NCI-H2107 treated with DMSO at 0.1 percent for 48 hours (cell line): ENCODE measurements around the gene DNM3.
"Not testable (repeated sequence)": the region's sequence is repeated elsewhere in the genome, so short reads cannot be mapped to it uniquely, and the experiment has no call there.

Experiments
- DNase-seq: peaks from one replicate; lab custom pipeline; 2025; ENCODE audit not compliant: unreplicated experiment; lab: John Stamatoyannopoulos, UW

DNM3 gene

GRCh38 chr1:172404121-172404520 is 562.8 kb downstream of the DNM3 start:
- DNase-seq, result no peak

GRCh38 chr1:172405912-172406311 is 564.6 kb downstream of the DNM3 start:
- no peak for DNase-seq

GRCh38 chr1:172406968-172407367 is 565.7 kb downstream of the DNM3 start:
- DNase-seq, result no peak

GRCh38 chr1:172408958-172409357 is 567.7 kb downstream of the DNM3 start:
- DNase-seq, result no peak

- no peak for DNase-seq
Measured at GRCh38 chr1:172410027-172410426, 568.7 kb downstream of the DNM3 start.

GRCh38 chr1:172411791-172412338 is 570.6 kb downstream of the DNM3 start:
- DNase-seq, result no peak

GRCh38 chr1:172414331-172414730 is 573.0 kb downstream of the DNM3 start:
- no peak for DNase-seq

GRCh38 chr1:172416496-172417035 is 575.3 kb downstream of the DNM3 start:
- DNase-seq, result no peak

GRCh38 chr1:172417557-172417956 is 576.3 kb downstream of the DNM3 start:
- no peak for DNase-seq

GRCh38 chr1:172420385-172420784 is 579.1 kb downstream of the DNM3 start, which contains the start of gene C1orf105:
TSS of gene C1orf105 (plus strand) at chr1:172420685. CDS start at chr1:172420886, 201 bp downstream.
- no peak for DNase-seq

- DNase-seq, result no peak
Measured at GRCh38 chr1:172421974-172422604, 580.8 kb downstream of the DNM3 start.

- no peak for DNase-seq
Measured at GRCh38 chr1:172423336-172423735, 582.0 kb downstream of the DNM3 start.

- no peak for DNase-seq
Measured at GRCh38 chr1:172425339-172425738, 584.0 kb downstream of the DNM3 start.

GRCh38 chr1:172427191-172427590 is 585.9 kb downstream of the DNM3 start:
- DNase-seq, result no peak

GRCh38 chr1:172429331-172430127 is 588.2 kb downstream of the DNM3 start:
- DNase-seq, result peak; percentile 45

- no peak for DNase-seq
Measured at GRCh38 chr1:172430128-172430454, 588.8 kb downstream of the DNM3 start.

GRCh38 chr1:172431204-172431603 is 589.9 kb downstream of the DNM3 start:
- no peak for DNase-seq

GRCh38 chr1:172431721-172432192 is 590.5 kb downstream of the DNM3 start:
- DNase-seq, result no peak

- not testable (repeated sequence) for DNase-seq
Measured at GRCh38 chr1:172437183-172437582, 595.9 kb downstream of the DNM3 start.

- DNase-seq, result no peak
Measured at GRCh38 chr1:172442404-172442803, 601.1 kb downstream of the DNM3 start.

- no peak for DNase-seq
Measured at GRCh38 chr1:172442843-172443565, 601.7 kb downstream of the DNM3 start.
